HG03280 (cell line): ENCODE data around the gene ATP5PD.
A peak's percentile ranks its signal among the peaks of the same experiment; 100 is the strongest.
"Not testable (repeated sequence)": the region's sequence is repeated elsewhere in the genome, so short reads cannot be mapped to it uniquely, and the experiment has no call there.

ENCODE experiments used
- ATAC-seq: cut with Tn5 transposase; IDR thresholded peaks from one replicate; pipeline ENCODE4 v1.9.1; 2021; ENCODE audit warnings: mild to moderate bottlenecking, moderate library complexity; ENCODE audit not compliant: unreplicated experiment

ATP5PD gene

GRCh38 chr17:75059369-75060345 lies 12.9 kb upstream of the ATP5PD start:
- no peak for ATAC-seq

GRCh38 chr17:75051941-75052340 lies 5.2 kb upstream of the ATP5PD start:
- no peak for ATAC-seq

GRCh38 chr17:75049706-75050105 lies 2.9 kb upstream of the ATP5PD start:
- ATAC-seq: no peak

GRCh38 chr17:75049057-75049456 lies 2.3 kb upstream of the ATP5PD start:
- no peak for ATAC-seq

- ATAC-seq: no peak
Measured at GRCh38 chr17:75048249-75048878, 1.6 kb upstream of the ATP5PD start.

- ATAC-seq: no peak
Measured at GRCh38 chr17:75047398-75048098, 779 bp upstream of the ATP5PD start.

- ATAC-seq: not testable (repeated sequence)
Measured at GRCh38 chr17:75045946-75046406, 793 bp downstream of the ATP5PD start.

GRCh38 chr17:75044716-75045115 lies 2.1 kb downstream of the ATP5PD start:
- ATAC-seq: no peak

- not testable (repeated sequence) for ATAC-seq
Measured at GRCh38 chr17:75043789-75044188, 3.0 kb downstream of the ATP5PD start.

- no peak for ATAC-seq
Measured at GRCh38 chr17:75041656-75042280, 5.0 kb downstream of the ATP5PD start.

- ATAC-seq: no peak
Measured at GRCh38 chr17:75039238-75039637, 7.5 kb downstream of the ATP5PD start.

GRCh38 chr17:75036643-75037268 lies 10.0 kb downstream of the ATP5PD start:
- ATAC-seq: no peak

- peak; percentile 61 for ATAC-seq
Measured at GRCh38 chr17:75034236-75034908, 12.4 kb downstream of the ATP5PD start.

- ATAC-seq: peak; percentile 53
Measured at GRCh38 chr17:75033346-75034235, 13.2 kb downstream of the ATP5PD start.

- no peak for ATAC-seq
Measured at GRCh38 chr17:75032720-75033280, 14.0 kb downstream of the ATP5PD start.

GRCh38 chr17:75031972-75032719 lies 14.6 kb downstream of the ATP5PD start:
- ATAC-seq: no peak

GRCh38 chr17:75030161-75030560 lies 16.6 kb downstream of the ATP5PD start:
- ATAC-seq: no peak

- ATAC-seq: not testable (repeated sequence)
Measured at GRCh38 chr17:75026650-75027049, 20.1 kb downstream of the ATP5PD start.
